HEK293 (cell line): Measurements from ENCODE around the gene KLHDC3.

Source experiments
- ATF2 ChIP-seq: fragments of 450-650 bp; formaldehyde crosslinking; IDR thresholded peaks from 2 replicates; pipeline ENCODE4 v1.5.1; 2016; ENCODE audit warnings: missing biosample characterization, missing genetic modification characterization, low read depth
- CTCF ChIP-seq: fragments of 450-650 bp; formaldehyde crosslinking; IDR thresholded peaks from 2 replicates; pipeline ENCODE4 v1.5.1; 2016; ENCODE audit warnings: missing biosample characterization, missing genetic modification characterization
- EGR2 ChIP-seq: fragments of 450-650 bp; formaldehyde crosslinking; IDR thresholded peaks from 2 replicates; pipeline ENCODE4 v1.5.1; 2016; ENCODE audit warnings: low read depth, missing biosample characterization, missing genetic modification characterization
- GLIS1 ChIP-seq: fragments of 450-650 bp; formaldehyde crosslinking; IDR thresholded peaks from 2 replicates; pipeline ENCODE4 v1.5.1; 2016; ENCODE audit warnings: missing biosample characterization, missing genetic modification characterization
- REST ChIP-seq: fragments of 450-650 bp; formaldehyde crosslinking; IDR thresholded peaks from 2 replicates; pipeline ENCODE4 v1.5.1; 2016; ENCODE audit warnings: missing biosample characterization, missing genetic modification characterization
- ZBTB7A ChIP-seq: fragments of 450-650 bp; formaldehyde crosslinking; IDR thresholded peaks from 2 replicates; pipeline ENCODE4 v1.5.1; 2016; ENCODE audit warnings: low read depth, missing biosample characterization, missing genetic modification characterization
- ZNF121 ChIP-seq: fragments of 450-650 bp; formaldehyde crosslinking; IDR thresholded peaks from 2 replicates; pipeline ENCODE4 v1.5.1; 2016; ENCODE audit warnings: missing biosample characterization, missing genetic modification characterization
- ZNF362 ChIP-seq: fragments of 450-650 bp; formaldehyde crosslinking; IDR thresholded peaks from 2 replicates; pipeline ENCODE4 v1.5.1; 2016; ENCODE audit warnings: missing biosample characterization, missing genetic modification characterization
- ZNF449 ChIP-seq: fragments of 450-650 bp; formaldehyde crosslinking; IDR thresholded peaks from 2 replicates; pipeline ENCODE4 v1.5.1; 2017; ENCODE audit warnings: missing biosample characterization, mild to moderate bottlenecking, missing genetic modification characterization, moderate library complexity
- ZNF580 ChIP-seq: fragments of 450-650 bp; formaldehyde crosslinking; IDR thresholded peaks from 2 replicates; pipeline ENCODE4 v1.5.1; 2016; ENCODE audit warnings: missing biosample characterization, missing genetic modification characterization
- ZNF654 ChIP-seq: fragments of 450-650 bp; formaldehyde crosslinking; IDR thresholded peaks from 2 replicates; pipeline ENCODE4 v1.5.1; 2016; ENCODE audit warnings: low read depth, missing biosample characterization, missing genetic modification characterization
- ZNF692 ChIP-seq: fragments of 450-650 bp; formaldehyde crosslinking; IDR thresholded peaks from 2 replicates; pipeline ENCODE4 v1.5.1; 2016; ENCODE audit warnings: missing biosample characterization, missing genetic modification characterization
- ZNF830 ChIP-seq: fragments of 450-650 bp; IDR thresholded peaks from 2 replicates; pipeline ENCODE4 v1.5.0; 2018; ENCODE audit warnings: missing biosample characterization, missing genetic modification characterization, low read depth, mild to moderate bottlenecking, moderate library complexity
- ZSCAN16 ChIP-seq: fragments of 450-650 bp; formaldehyde crosslinking; IDR thresholded peaks from 2 replicates; pipeline ENCODE4 v1.5.1; 2016; ENCODE audit warnings: missing biosample characterization, missing genetic modification characterization

- TF ChIP-seq ZNF654 (tag by site-specific recombination) (peak; percentile 49), ZBTB7A (tag by site-specific recombination) (no peak), CTCF (peak; percentile 73), EGR2 (tag by site-specific recombination) (no peak), ZNF449 (tag by site-specific recombination) (no peak), ZSCAN16 (tag by site-specific recombination) (no peak), GLIS1 (tag by site-specific recombination) (no peak), REST (tag by site-specific recombination) (no peak), ATF2 (tag by site-specific recombination) (no peak), ZNF121 (no peak), ZNF692 (no peak), ZNF362 (no peak), ZNF830 (tag by site-specific recombination) (no peak), ZNF580 (tag by site-specific recombination) (no peak)
Measured at GRCh38 chr6:43009124-43009523, 4.9 kb upstream of the KLHDC3 start.
